OCI-LY7 (cell line): ENCODE measurements around the gene DCAF15. TPM values are rescaled to one million over a fixed set of nuclear protein-coding genes. Genes with fewer than 3 reads are reported as not detected.

Experiments used
- BruUV-seq: library from RNA; stranded (reverse); fragments of 400-500 nt; replicated peaks from 2 replicates; lab custom pipeline; 2021; lab: Mats Ljungman, UMichigan
- CTCF ChIA-PET: fragments of 300-600 bp; sonication (Branson Sonifier 250); formaldehyde crosslinking; loops from one replicate; lab custom pipeline; 2022; ENCODE audit warnings: antibody characterized with exemption; ENCODE audit not compliant: unreplicated experiment; lab: Charles Lee
- POLR2A ChIA-PET: fragments of 300-600 bp; sonication (Branson Sonifier 250); formaldehyde crosslinking; loops from one replicate; lab custom pipeline; 2022; ENCODE audit warnings: antibody characterized with exemption; lab: Charles Lee
- DNase-seq: peaks from one replicate; pipeline ENCODE4 v3.0.0-alpha.2; 2015; ENCODE audit warnings: low spot score
- H2AFZ ChIP-seq: fragments of 200-600 bp; sonication (generic), shearing (Covaris generic); 2 replicates; pipeline ENCODE4 v1.6.1; 2014; ENCODE audit warnings: mild to moderate bottlenecking, antibody characterized with exemption, low read length, moderate library complexity
- H3K27ac ChIP-seq: fragments of 200-600 bp; sonication (generic); 2 replicates; pipeline ENCODE4 v1.5.1; 2014; ENCODE audit warnings: mixed run types, low read depth, mild to moderate bottlenecking, moderate library complexity, low read length, inconsistent platforms; ENCODE audit not compliant: poor library complexity, severe bottlenecking
- H3K36me3 ChIP-seq: fragments of 200-600 bp; sonication (generic); 2 replicates; pipeline ENCODE4 v1.6.1; 2014; ENCODE audit warnings: mild to moderate bottlenecking, antibody characterized with exemption, low read length, moderate library complexity, mixed read lengths; ENCODE audit not compliant: insufficient read depth
- H3K4me1 ChIP-seq: fragments of 200-600 bp; sonication (generic); 2 replicates; pipeline ENCODE4 v1.5.1; 2014; ENCODE audit warnings: mild to moderate bottlenecking, low read length; ENCODE audit not compliant: insufficient read depth, poor library complexity, severe bottlenecking
- H3K4me2 ChIP-seq: fragments of 200-600 bp; sonication (generic); 2 replicates; pipeline ENCODE4 v1.6.1; 2014; ENCODE audit warnings: mild to moderate bottlenecking, low read length
- H3K4me3 ChIP-seq: fragments of 200-600 bp; sonication (generic); 2 replicates; pipeline ENCODE4 v1.5.1; 2014; ENCODE audit warnings: mild to moderate bottlenecking, low read depth, low read length; ENCODE audit not compliant: poor library complexity, severe bottlenecking
- H3K79me2 ChIP-seq: fragments of 200-600 bp; sonication (generic); 2 replicates; pipeline ENCODE4 v1.6.1; 2016; ENCODE audit warnings: low read depth, mild to moderate bottlenecking, low read length, moderate library complexity, mixed read lengths; ENCODE audit not compliant: insufficient read depth
- H3K9me2 ChIP-seq: fragments of 200-600 bp; sonication (generic); 2 replicates; pipeline ENCODE4 v1.6.1; 2016; ENCODE audit warnings: mild to moderate bottlenecking, low read length, mixed read lengths; ENCODE audit not compliant: insufficient read depth
- H3K9me3 ChIP-seq: fragments of 200-600 bp; sonication (generic); 2 replicates; pipeline ENCODE4 v1.6.1; 2014; ENCODE audit warnings: mild to moderate bottlenecking, mixed run types, low read length, mixed read lengths
- H4K20me1 ChIP-seq: fragments of 200-600 bp; sonication (generic); 2 replicates; pipeline ENCODE4 v1.6.1; 2014; ENCODE audit warnings: mild to moderate bottlenecking, antibody characterized with exemption, low read length, moderate library complexity, mixed read lengths; ENCODE audit not compliant: insufficient read depth
- EZH2phosphoT487 ChIP-seq: fragments of 200-600 bp; sonication (generic); IDR thresholded peaks from 2 replicates; pipeline ENCODE4 v1.6.1; 2018; ENCODE audit warnings: low read depth, borderline replicate concordance, mild to moderate bottlenecking, mixed run types, antibody characterized with exemption, low read length, moderate library complexity, mixed read lengths
- intact Hi-C: fragments of 100-400 bp; cut with micrococcal nuclease; formaldehyde crosslinking; loops from one replicate; pipeline ENCODE4 v1.10.0; 2022; ENCODE audit not compliant: unreplicated experiment
- total RNA-seq, 2 experiments: library from RNA; depleted of rRNA in 1 of 2; stranded (reverse); fragments of >200 nt in 1 of 2; shearing (Covaris generic) in 1 of 2; gene quantifications; 2 replicates each; pipeline ENCODE4 v1.2.3, GENCODE V29; 2014 to 2022
- TF ChIP-seq, protein P1 (sequence below): fragments of 200-600 bp; sonication (generic); conservative IDR thresholded peaks from 2 replicates; pipeline ENCODE4 v1.5.1; 2014; ENCODE audit warnings: mild to moderate bottlenecking, antibody characterized with exemption, low read length, moderate library complexity, mixed read lengths

DCAF15 gene
- total RNA-seq, 2 experiments from 2014 or later: 71.3 to 86.2 TPM

DNA sequence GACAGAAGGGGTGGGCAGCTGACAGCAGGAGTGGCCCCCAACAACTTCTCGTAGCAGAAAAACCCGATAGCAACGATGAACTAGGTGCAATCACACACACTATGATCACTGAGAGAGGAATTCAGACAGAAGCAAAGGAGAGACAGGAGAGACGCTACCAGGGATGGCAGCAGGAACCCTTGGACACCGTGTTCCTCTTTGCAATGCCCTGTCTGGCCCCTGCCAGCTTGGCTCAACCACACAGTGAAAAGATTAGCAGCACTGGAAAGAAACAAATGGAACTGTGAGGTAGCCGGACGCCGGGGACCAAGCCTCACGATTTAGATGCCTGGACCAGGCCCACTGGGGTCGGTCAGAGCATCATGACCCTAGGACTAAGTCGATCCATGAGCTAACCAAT, 23.6 kb downstream of the DCAF15 start:
- ChIA-PET POLR2A (no interaction called here), CTCF (no interaction called here)
- Histone ChIP-seq H2AFZ (no peak overlapping the region), H3K4me2 (no peak overlapping the region), H3K9me3 (no peaks in the 10 kb centered on the region), H3K36me3 (peaks cover 40% of the 10 kb centered on the region), H4K20me1 (no peaks in the 10 kb centered on the region), H3K4me1 (peaks cover 33% of the 10 kb centered on the region), H3K9me2 (no peaks in the 10 kb centered on the region), H3K79me2 (no peaks in the 10 kb centered on the region), H3K4me3 (no peak overlapping the region), H3K27ac (no peak overlapping the region)
- TF ChIP-seq EZH2phosphoT487: no peak
- TF ChIP-seq, protein P1, sequence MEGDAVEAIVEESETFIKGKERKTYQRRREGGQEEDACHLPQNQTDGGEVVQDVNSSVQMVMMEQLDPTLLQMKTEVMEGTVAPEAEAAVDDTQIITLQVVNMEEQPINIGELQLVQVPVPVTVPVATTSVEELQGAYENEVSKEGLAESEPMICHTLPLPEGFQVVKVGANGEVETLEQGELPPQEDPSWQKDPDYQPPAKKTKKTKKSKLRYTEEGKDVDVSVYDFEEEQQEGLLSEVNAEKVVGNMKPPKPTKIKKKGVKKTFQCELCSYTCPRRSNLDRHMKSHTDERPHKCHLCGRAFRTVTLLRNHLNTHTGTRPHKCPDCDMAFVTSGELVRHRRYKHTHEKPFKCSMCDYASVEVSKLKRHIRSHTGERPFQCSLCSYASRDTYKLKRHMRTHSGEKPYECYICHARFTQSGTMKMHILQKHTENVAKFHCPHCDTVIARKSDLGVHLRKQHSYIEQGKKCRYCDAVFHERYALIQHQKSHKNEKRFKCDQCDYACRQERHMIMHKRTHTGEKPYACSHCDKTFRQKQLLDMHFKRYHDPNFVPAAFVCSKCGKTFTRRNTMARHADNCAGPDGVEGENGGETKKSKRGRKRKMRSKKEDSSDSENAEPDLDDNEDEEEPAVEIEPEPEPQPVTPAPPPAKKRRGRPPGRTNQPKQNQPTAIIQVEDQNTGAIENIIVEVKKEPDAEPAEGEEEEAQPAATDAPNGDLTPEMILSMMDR: no peak
- no TSS peak for BruUV-seq
- intact Hi-C loops: no loop called here
- no peak for DNase-seq

DNA sequence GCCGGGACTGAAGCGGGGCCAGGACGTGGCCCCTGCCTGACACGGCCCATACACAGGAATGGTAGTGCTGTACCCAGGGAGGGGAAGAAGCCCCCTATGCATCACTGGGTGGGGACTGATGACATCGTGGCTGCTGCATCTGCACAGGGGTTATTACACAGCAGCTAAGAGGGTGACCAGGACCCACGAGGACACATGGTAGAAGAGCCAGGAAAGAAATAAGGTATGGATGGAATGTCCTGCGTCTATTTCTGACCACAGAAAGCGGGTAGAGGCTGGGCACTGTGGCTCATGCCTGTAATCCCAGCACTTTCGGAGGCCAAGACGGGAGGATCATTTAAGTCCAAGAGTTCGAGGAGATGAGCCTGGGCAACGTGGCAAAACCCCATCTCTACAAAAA, 24.1 kb downstream of the DCAF15 start:
- POLR2A ChIA-PET: no interaction called here

DNA sequence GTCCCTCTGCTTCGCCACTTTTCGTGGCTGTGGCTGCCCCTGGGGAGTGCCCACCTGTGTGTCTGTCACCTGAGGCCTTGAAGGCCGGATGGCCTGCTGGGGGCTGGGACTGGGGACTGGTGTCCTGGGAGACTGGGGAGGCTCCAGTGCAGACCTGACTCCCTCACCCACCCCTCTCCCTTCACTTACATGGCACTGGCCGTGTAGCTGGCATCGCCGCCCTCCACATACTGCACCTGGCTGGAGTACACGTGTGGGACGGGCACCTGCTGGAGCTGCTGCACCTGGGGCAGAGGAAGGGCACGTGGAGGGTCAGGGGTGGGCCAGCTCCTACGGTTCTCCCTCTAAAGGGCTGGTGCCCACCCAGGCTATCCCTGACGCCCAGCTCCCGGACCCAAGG, 25.5 kb downstream of the DCAF15 start:
- ChIA-PET POLR2A (interaction anchor here (0.6 to 0.8 kb wide), 2 partner anchors 22 to 77 kb away, joined by 3 to 5 read pairs; no protein-coding TSS in a partner anchor), CTCF (no interaction called here)
- no peak for DNase-seq
- H3K4me1 ChIP-seq: peaks cover 47% of the 10 kb centered on the region
- no peak overlapping the region for H2AFZ ChIP-seq
- H3K36me3 ChIP-seq: peaks cover 37% of the 10 kb centered on the region
- no peaks in the 10 kb centered on the region for H3K79me2 ChIP-seq
- BruUV-seq: no TSS peak
- H3K4me2 ChIP-seq: no peak overlapping the region
- H3K4me3 ChIP-seq: no peak overlapping the region
- TF ChIP-seq, protein P1: no peak
- TF ChIP-seq EZH2phosphoT487: no peak
- H3K9me3 ChIP-seq: no peaks in the 10 kb centered on the region
- no peaks in the 10 kb centered on the region for H4K20me1 ChIP-seq
- intact Hi-C loops: no loop called here
- H3K9me2 ChIP-seq: no peaks in the 10 kb centered on the region
- no peak overlapping the region for H3K27ac ChIP-seq

More for the DNA sequence above, 24.1 kb downstream of the DCAF15 start:
- BruUV-seq: no TSS peak
- Histone ChIP-seq H3K4me2 (no peak overlapping the region), H4K20me1 (no peaks in the 10 kb centered on the region), H3K4me1 (peaks cover 35% of the 10 kb centered on the region), H3K27ac (no peak overlapping the region), H3K36me3 (peaks cover 34% of the 10 kb centered on the region), H3K9me3 (no peaks in the 10 kb centered on the region), H2AFZ (no peak overlapping the region), H3K4me3 (no peak overlapping the region), H3K9me2 (no peaks in the 10 kb centered on the region), H3K79me2 (no peaks in the 10 kb centered on the region)
- intact Hi-C loops: no loop called here
- DNase-seq: no peak
- TF ChIP-seq, protein P1: no peak
- TF ChIP-seq EZH2phosphoT487: no peak
- CTCF ChIA-PET: no interaction called here
